OCI-LY7 (cell line): ENCODE results near the gene MAPK6. TPM values are rescaled to one million over a fixed set of nuclear protein-coding genes. Genes with fewer than 3 reads are reported as not detected.

Experiments used
- BruUV-seq: library from RNA; stranded (reverse); fragments of 400-500 nt; replicated peaks from 2 replicates; lab custom pipeline; 2021; lab: Mats Ljungman, UMichigan
- CTCF ChIA-PET: fragments of 300-600 bp; sonication (Branson Sonifier 250); formaldehyde crosslinking; loops from one replicate; lab custom pipeline; 2022; ENCODE audit warnings: antibody characterized with exemption; ENCODE audit not compliant: unreplicated experiment; lab: Charles Lee
- POLR2A ChIA-PET: fragments of 300-600 bp; sonication (Branson Sonifier 250); formaldehyde crosslinking; loops from one replicate; lab custom pipeline; 2022; ENCODE audit warnings: antibody characterized with exemption; lab: Charles Lee
- DNase-seq: peaks from one replicate; pipeline ENCODE4 v3.0.0-alpha.2; 2015; ENCODE audit warnings: low spot score
- H2AFZ ChIP-seq: fragments of 200-600 bp; sonication (generic), shearing (Covaris generic); 2 replicates; pipeline ENCODE4 v1.6.1; 2014; ENCODE audit warnings: mild to moderate bottlenecking, antibody characterized with exemption, low read length, moderate library complexity
- H3K27ac ChIP-seq: fragments of 200-600 bp; sonication (generic); 2 replicates; pipeline ENCODE4 v1.5.1; 2014; ENCODE audit warnings: mixed run types, low read depth, mild to moderate bottlenecking, moderate library complexity, low read length, inconsistent platforms; ENCODE audit not compliant: poor library complexity, severe bottlenecking
- H3K36me3 ChIP-seq: fragments of 200-600 bp; sonication (generic); 2 replicates; pipeline ENCODE4 v1.6.1; 2014; ENCODE audit warnings: mild to moderate bottlenecking, antibody characterized with exemption, low read length, moderate library complexity, mixed read lengths; ENCODE audit not compliant: insufficient read depth
- H3K4me1 ChIP-seq: fragments of 200-600 bp; sonication (generic); 2 replicates; pipeline ENCODE4 v1.5.1; 2014; ENCODE audit warnings: mild to moderate bottlenecking, low read length; ENCODE audit not compliant: insufficient read depth, poor library complexity, severe bottlenecking
- H3K4me2 ChIP-seq: fragments of 200-600 bp; sonication (generic); 2 replicates; pipeline ENCODE4 v1.6.1; 2014; ENCODE audit warnings: mild to moderate bottlenecking, low read length
- H3K4me3 ChIP-seq: fragments of 200-600 bp; sonication (generic); 2 replicates; pipeline ENCODE4 v1.5.1; 2014; ENCODE audit warnings: mild to moderate bottlenecking, low read depth, low read length; ENCODE audit not compliant: poor library complexity, severe bottlenecking
- H3K79me2 ChIP-seq: fragments of 200-600 bp; sonication (generic); 2 replicates; pipeline ENCODE4 v1.6.1; 2016; ENCODE audit warnings: low read depth, mild to moderate bottlenecking, low read length, moderate library complexity, mixed read lengths; ENCODE audit not compliant: insufficient read depth
- H3K9me2 ChIP-seq: fragments of 200-600 bp; sonication (generic); 2 replicates; pipeline ENCODE4 v1.6.1; 2016; ENCODE audit warnings: mild to moderate bottlenecking, low read length, mixed read lengths; ENCODE audit not compliant: insufficient read depth
- H3K9me3 ChIP-seq: fragments of 200-600 bp; sonication (generic); 2 replicates; pipeline ENCODE4 v1.6.1; 2014; ENCODE audit warnings: mild to moderate bottlenecking, mixed run types, low read length, mixed read lengths
- H4K20me1 ChIP-seq: fragments of 200-600 bp; sonication (generic); 2 replicates; pipeline ENCODE4 v1.6.1; 2014; ENCODE audit warnings: mild to moderate bottlenecking, antibody characterized with exemption, low read length, moderate library complexity, mixed read lengths; ENCODE audit not compliant: insufficient read depth
- CTCF ChIP-seq: fragments of 200-600 bp; sonication (generic); conservative IDR thresholded peaks from 2 replicates; pipeline ENCODE4 v1.5.1; 2014; ENCODE audit warnings: mild to moderate bottlenecking, antibody characterized with exemption, low read length, moderate library complexity, mixed read lengths
- EZH2phosphoT487 ChIP-seq: fragments of 200-600 bp; sonication (generic); IDR thresholded peaks from 2 replicates; pipeline ENCODE4 v1.6.1; 2018; ENCODE audit warnings: low read depth, borderline replicate concordance, mild to moderate bottlenecking, mixed run types, antibody characterized with exemption, low read length, moderate library complexity, mixed read lengths
- intact Hi-C: fragments of 100-400 bp; cut with micrococcal nuclease; formaldehyde crosslinking; loops from one replicate; pipeline ENCODE4 v1.10.0; 2022; ENCODE audit not compliant: unreplicated experiment
- total RNA-seq, 2 experiments: library from RNA; depleted of rRNA in 1 of 2; stranded (reverse); fragments of >200 nt in 1 of 2; shearing (Covaris generic) in 1 of 2; gene quantifications; 2 replicates each; pipeline ENCODE4 v1.2.3, GENCODE V29; 2014 to 2022

The MAPK6 gene
- total RNA-seq, 2 experiments from 2014 or later = 19.8 to 49.7 TPM

GRCh38 chr15:52016316-52016715 lies 2.7 kb upstream of the MAPK6 start:
- Histone ChIP-seq H3K27ac (no peak overlapping the region), H3K4me3 (no peak overlapping the region), H3K4me1 (peaks cover 20% of the 10 kb centered on the region), H3K9me3 (no peaks in the 10 kb centered on the region), H3K9me2 (no peaks in the 10 kb centered on the region), H3K79me2 (peaks cover 17% of the 10 kb centered on the region), H3K4me2 (no peak overlapping the region), H4K20me1 (peaks cover 6% of the 10 kb centered on the region; the same call in 1 of the 2 replicates), H2AFZ (no peak overlapping the region), H3K36me3 (no peaks in the 10 kb centered on the region; the same call in 1 of the 2 replicates)
- DNase-seq = no peak
- intact Hi-C loops = loop anchor here (5.0 kb wide), 1 partner anchor 184 kb away; no protein-coding TSS in a partner anchor
- BruUV-seq = no TSS peak
- ChIA-PET CTCF (no interaction called here), POLR2A (interaction anchor here (0.6 kb wide), 1 partner anchor 36 kb away, joined by 4 read pairs; no protein-coding TSS in a partner anchor)
- no peak for TF ChIP-seq CTCF
- no peak for TF ChIP-seq EZH2phosphoT487

- H2AFZ ChIP-seq = peak overlapping the region; percentile 67; the same call in 1 of the 2 replicates
- H3K36me3 ChIP-seq = peaks cover 2% of the 10 kb centered on the region
- H4K20me1 ChIP-seq = peaks cover 14% of the 10 kb centered on the region
- no peak for DNase-seq
- intact Hi-C loops = loop anchor here (2.0 to 5.0 kb wide), 2 partner anchors 35 to 186 kb away; no protein-coding TSS in a partner anchor
- H3K4me3 ChIP-seq = peak overlapping the region; percentile 82
- H3K9me2 ChIP-seq = no peaks in the 10 kb centered on the region
- no peak for TF ChIP-seq EZH2phosphoT487
- TF ChIP-seq CTCF = no peak
- ChIA-PET CTCF (no interaction called here), POLR2A (interaction anchor here (1.0 kb wide), 1 partner anchor 40 kb away, joined by 3 read pairs; no protein-coding TSS in a partner anchor)
- H3K9me3 ChIP-seq = no peaks in the 10 kb centered on the region
- peaks cover 36% of the 10 kb centered on the region for H3K4me1 ChIP-seq
- peak overlapping the region; percentile 62 for H3K4me2 ChIP-seq
- H3K27ac ChIP-seq = no peak overlapping the region
- BruUV-seq = no TSS peak
- H3K79me2 ChIP-seq = peaks cover 36% of the 10 kb centered on the region
Measured at GRCh38 chr15:52018244-52018643, 775 bp upstream of the MAPK6 start.
